Ishikawa (cell line): ENCODE measurements around the gene MTA2.

Source experiments
- CEBPB ChIP-seq: IDR thresholded peaks from 2 replicates; pipeline ENCODE4 v1.6.1; 2012
- CREB1 ChIP-seq: IDR thresholded peaks from 2 replicates; pipeline ENCODE4 v1.6.1; 2012; ENCODE audit warnings: low read depth
- EP300 ChIP-seq: IDR thresholded peaks from 2 replicates; pipeline ENCODE4 v1.6.1; 2012; ENCODE audit warnings: borderline replicate concordance
- FOXM1 ChIP-seq: IDR thresholded peaks from 2 replicates; pipeline ENCODE4 v1.6.1; 2012; ENCODE audit warnings: low read depth, borderline replicate concordance
- NFIC ChIP-seq: IDR thresholded peaks from 2 replicates; pipeline ENCODE4 v1.6.1; 2012
- RAD21 ChIP-seq: IDR thresholded peaks from 2 replicates; pipeline ENCODE4 v1.6.1; 2012; ENCODE audit warnings: low read depth
- TAF1 ChIP-seq: IDR thresholded peaks from 2 replicates; pipeline ENCODE4 v1.6.1; 2012; ENCODE audit warnings: low read depth, mild to moderate bottlenecking
- TCF12 ChIP-seq: IDR thresholded peaks from 2 replicates; pipeline ENCODE4 v1.6.1; 2012; ENCODE audit warnings: low read depth
- TEAD4 ChIP-seq: IDR thresholded peaks from 2 replicates; pipeline ENCODE4 v1.6.1; 2012
- YY1 ChIP-seq: IDR thresholded peaks from 2 replicates; pipeline ENCODE4 v1.6.1; 2012; ENCODE audit warnings: low read depth
- ZBTB7A ChIP-seq: IDR thresholded peaks from 2 replicates; pipeline ENCODE4 v1.6.1; 2012; ENCODE audit warnings: low read depth
- TF ChIP-seq, protein P1 (sequence below): IDR thresholded peaks from 2 replicates; pipeline ENCODE4 v1.6.1; 2012
- TF ChIP-seq, protein P2 (sequence below): IDR thresholded peaks from 2 replicates; pipeline ENCODE4 v1.6.1; 2012; ENCODE audit warnings: low read depth, mild to moderate bottlenecking
- TF ChIP-seq, protein P3 (sequence below): IDR thresholded peaks from 2 replicates; pipeline ENCODE4 v1.6.1; 2012

GRCh38 chr11:62647609-62648005 lies 45.9 kb upstream of the MTA2 start:
- no peak for TF ChIP-seq TAF1
- TF ChIP-seq EP300, result no peak
- TF ChIP-seq ZBTB7A, result no peak
- TF ChIP-seq RAD21, result no peak
- TF ChIP-seq, protein P1, sequence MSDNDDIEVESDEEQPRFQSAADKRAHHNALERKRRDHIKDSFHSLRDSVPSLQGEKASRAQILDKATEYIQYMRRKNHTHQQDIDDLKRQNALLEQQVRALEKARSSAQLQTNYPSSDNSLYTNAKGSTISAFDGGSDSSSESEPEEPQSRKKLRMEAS, result no peak
- TF ChIP-seq CEBPB, result no peak
- TF ChIP-seq CREB1, result no peak
- no peak for TF ChIP-seq YY1
- TF ChIP-seq FOXM1, result no peak
- no peak for TF ChIP-seq NFIC
- TF ChIP-seq TCF12, result no peak
- TF ChIP-seq, protein P2, sequence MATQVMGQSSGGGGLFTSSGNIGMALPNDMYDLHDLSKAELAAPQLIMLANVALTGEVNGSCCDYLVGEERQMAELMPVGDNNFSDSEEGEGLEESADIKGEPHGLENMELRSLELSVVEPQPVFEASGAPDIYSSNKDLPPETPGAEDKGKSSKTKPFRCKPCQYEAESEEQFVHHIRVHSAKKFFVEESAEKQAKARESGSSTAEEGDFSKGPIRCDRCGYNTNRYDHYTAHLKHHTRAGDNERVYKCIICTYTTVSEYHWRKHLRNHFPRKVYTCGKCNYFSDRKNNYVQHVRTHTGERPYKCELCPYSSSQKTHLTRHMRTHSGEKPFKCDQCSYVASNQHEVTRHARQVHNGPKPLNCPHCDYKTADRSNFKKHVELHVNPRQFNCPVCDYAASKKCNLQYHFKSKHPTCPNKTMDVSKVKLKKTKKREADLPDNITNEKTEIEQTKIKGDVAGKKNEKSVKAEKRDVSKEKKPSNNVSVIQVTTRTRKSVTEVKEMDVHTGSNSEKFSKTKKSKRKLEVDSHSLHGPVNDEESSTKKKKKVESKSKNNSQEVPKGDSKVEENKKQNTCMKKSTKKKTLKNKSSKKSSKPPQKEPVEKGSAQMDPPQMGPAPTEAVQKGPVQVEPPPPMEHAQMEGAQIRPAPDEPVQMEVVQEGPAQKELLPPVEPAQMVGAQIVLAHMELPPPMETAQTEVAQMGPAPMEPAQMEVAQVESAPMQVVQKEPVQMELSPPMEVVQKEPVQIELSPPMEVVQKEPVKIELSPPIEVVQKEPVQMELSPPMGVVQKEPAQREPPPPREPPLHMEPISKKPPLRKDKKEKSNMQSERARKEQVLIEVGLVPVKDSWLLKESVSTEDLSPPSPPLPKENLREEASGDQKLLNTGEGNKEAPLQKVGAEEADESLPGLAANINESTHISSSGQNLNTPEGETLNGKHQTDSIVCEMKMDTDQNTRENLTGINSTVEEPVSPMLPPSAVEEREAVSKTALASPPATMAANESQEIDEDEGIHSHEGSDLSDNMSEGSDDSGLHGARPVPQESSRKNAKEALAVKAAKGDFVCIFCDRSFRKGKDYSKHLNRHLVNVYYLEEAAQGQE, result no peak
- TF ChIP-seq, protein P3, sequence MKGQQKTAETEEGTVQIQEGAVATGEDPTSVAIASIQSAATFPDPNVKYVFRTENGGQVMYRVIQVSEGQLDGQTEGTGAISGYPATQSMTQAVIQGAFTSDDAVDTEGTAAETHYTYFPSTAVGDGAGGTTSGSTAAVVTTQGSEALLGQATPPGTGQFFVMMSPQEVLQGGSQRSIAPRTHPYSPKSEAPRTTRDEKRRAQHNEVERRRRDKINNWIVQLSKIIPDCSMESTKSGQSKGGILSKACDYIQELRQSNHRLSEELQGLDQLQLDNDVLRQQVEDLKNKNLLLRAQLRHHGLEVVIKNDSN, result no peak
- no peak for TF ChIP-seq TEAD4
